ENCODE results near the gene MLLT1.

The MLLT1 gene

DNA sequence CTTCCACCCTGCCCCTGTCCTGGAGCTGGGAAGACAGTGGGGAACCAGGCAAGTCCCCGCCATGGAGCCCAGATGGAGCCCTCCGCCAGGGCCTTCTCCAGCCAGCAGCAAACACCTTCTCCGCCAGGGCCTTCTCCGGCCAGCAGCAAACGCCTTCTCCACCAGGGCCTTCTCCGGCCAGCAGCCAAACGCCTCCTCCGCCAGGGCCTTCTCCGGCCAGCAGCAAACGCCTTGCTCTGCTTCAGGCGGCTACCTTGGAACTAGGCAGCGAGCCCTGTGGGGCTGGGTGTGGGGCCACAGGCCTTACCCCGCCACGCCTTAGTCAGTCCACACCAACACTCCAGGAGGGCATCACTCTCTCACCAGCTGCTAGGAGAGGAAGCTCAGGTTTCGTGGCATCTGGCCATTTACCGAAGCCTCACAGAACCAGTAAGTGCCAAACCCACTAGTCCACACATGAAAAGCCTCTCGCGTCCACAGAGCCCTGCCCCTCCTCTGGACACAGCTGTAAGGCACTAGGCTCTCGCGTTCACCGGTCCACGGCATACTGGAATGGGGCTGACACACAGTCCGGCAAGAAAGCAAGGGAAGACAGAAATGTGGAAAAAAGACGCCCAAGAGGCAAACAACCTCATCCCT lies 41.0 kb downstream of the MLLT1 start:
- Histone ChIP-seq H2AFZ (ENCODE audit: low read depth, low read length, severe bottlenecking) (no peak overlapping the region), H3K9ac (ENCODE audit: low read length) (no peak overlapping the region), H3K9me3 (ENCODE audit: insufficient read depth, low read length) (no peaks in the 10 kb centered on the region), H3F3A (ENCODE audit: insufficient read depth) (no peaks in the 10 kb centered on the region), H3K79me2 (ENCODE audit: insufficient read depth, low read length) (peaks cover 94% of the 10 kb centered on the region), H3K36me3 (ENCODE audit: low read length) (no peaks in the 10 kb centered on the region), H3K27ac (ENCODE audit: low read depth, low read length) (no peak overlapping the region), H4K20me1 (ENCODE audit: low read depth, low read length) (no peaks in the 10 kb centered on the region; the same call in 1 of the 2 replicates), H3K4me3 (ENCODE audit: insufficient read depth, low read length, poor library complexity, severe bottlenecking) (no peak overlapping the region), H3K9me2 (replicated peaks; ENCODE audit: insufficient read depth, low read length) (no peaks in the 10 kb centered on the region), H3K4me2 (ENCODE audit: low read depth, low read length, poor library complexity, severe bottlenecking) (no peak overlapping the region), H3K27me3 (ENCODE audit: low read length) (no peaks in the 10 kb centered on the region)
- no peak for TF ChIP-seq EZH2phosphoT487 (conservative IDR thresholded peaks at IDR 0.05; ENCODE audit: low read length)
- TF ChIP-seq, protein P1, sequence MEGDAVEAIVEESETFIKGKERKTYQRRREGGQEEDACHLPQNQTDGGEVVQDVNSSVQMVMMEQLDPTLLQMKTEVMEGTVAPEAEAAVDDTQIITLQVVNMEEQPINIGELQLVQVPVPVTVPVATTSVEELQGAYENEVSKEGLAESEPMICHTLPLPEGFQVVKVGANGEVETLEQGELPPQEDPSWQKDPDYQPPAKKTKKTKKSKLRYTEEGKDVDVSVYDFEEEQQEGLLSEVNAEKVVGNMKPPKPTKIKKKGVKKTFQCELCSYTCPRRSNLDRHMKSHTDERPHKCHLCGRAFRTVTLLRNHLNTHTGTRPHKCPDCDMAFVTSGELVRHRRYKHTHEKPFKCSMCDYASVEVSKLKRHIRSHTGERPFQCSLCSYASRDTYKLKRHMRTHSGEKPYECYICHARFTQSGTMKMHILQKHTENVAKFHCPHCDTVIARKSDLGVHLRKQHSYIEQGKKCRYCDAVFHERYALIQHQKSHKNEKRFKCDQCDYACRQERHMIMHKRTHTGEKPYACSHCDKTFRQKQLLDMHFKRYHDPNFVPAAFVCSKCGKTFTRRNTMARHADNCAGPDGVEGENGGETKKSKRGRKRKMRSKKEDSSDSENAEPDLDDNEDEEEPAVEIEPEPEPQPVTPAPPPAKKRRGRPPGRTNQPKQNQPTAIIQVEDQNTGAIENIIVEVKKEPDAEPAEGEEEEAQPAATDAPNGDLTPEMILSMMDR (IDR thresholded peaks at IDR 0.05; ENCODE audit: insufficient read depth, low read length, poor library complexity, severe bottlenecking) = no peak

DNA sequence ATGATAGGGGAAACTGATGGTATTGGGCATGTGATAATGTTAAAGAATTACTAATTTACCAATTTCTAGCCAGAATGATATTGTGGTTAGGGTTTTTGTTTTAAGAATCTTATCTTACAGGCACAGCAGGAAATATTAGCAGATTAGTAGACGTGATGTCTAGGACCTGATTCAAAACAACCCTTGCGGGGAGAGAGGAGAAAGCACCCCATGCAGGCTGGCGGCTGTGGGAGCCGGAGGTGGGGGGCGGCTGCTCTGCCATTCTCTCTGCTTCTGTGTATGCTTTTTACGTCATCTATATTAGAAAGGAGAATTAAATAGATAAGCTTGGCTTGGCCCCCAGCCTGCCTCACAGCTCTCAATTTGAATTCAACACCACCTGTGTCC lies 41.5 kb downstream of the MLLT1 start:
- Histone ChIP-seq H3K9me3 (ENCODE audit: insufficient read depth, low read length) (no peaks in the 10 kb centered on the region), H3F3A (ENCODE audit: insufficient read depth) (no peaks in the 10 kb centered on the region), H3K9ac (ENCODE audit: low read length) (no peak overlapping the region), H3K4me3 (ENCODE audit: insufficient read depth, low read length, poor library complexity, severe bottlenecking) (no peak overlapping the region), H3K27me3 (ENCODE audit: low read length) (no peaks in the 10 kb centered on the region), H3K36me3 (ENCODE audit: low read length) (no peaks in the 10 kb centered on the region), H3K27ac (ENCODE audit: low read depth, low read length) (no peak overlapping the region), H2AFZ (ENCODE audit: low read depth, low read length, severe bottlenecking) (no peak overlapping the region), H3K79me2 (ENCODE audit: insufficient read depth, low read length) (peaks cover 89% of the 10 kb centered on the region), H3K4me2 (ENCODE audit: low read depth, low read length, poor library complexity, severe bottlenecking) (no peak overlapping the region), H3K9me2 (replicated peaks; ENCODE audit: insufficient read depth, low read length) (no peaks in the 10 kb centered on the region), H4K20me1 (ENCODE audit: low read depth, low read length) (no peaks in the 10 kb centered on the region; the same call in 1 of the 2 replicates)
- TF ChIP-seq, protein P1 (IDR thresholded peaks at IDR 0.05; ENCODE audit: insufficient read depth, low read length, poor library complexity, severe bottlenecking) = no peak
- no peak for TF ChIP-seq EZH2phosphoT487 (conservative IDR thresholded peaks at IDR 0.05; ENCODE audit: low read length)

DNA sequence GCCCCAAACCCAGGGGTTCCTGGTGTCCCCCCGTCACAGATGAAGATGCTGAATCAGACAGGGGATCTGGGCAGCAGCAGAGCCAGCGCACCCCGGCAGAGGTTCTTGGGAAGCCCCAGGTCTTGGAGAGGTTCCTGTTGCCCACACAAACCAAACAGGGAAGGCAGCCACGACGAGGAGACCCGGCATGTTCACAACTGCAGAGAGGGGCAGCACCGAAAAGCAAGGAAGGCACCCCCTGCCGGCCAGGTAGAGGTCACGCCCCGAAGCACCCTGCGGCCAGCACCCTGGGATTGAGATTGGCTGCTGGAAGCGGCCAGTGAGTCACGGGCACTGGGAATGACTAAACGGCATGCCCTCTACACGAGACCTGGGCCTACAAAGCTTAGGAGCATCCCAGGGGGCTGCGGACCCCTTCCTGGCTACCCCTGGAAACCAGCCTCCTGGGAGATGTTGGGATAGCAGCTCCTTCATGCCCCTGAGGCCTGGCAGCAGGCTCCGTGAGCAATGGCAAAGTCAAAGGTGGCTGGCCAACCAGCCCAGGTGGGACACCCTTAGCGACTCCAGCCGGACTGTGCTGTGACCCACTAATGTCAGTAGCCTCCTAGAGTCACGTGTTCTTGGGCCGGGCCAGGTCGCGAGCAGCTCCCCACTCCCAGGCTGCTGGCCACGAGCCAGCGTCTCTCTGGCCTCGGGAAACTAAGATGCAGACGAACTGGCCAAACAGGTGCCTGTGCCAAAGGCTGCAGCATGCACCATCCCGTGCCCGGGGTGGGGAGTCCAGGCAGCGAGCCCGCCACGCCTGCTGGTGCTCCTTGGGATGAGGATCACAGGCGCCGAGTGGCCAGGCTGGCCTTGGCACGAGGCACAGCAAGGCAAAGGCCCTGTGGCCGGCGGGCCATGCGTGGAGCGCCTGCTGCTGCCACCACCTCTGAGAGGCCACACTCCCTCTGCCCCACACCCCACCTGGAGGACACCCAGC lies 43.2 kb downstream of the MLLT1 start:
- H3K79me2 ChIP-seq (ENCODE audit: insufficient read depth, low read length) = peaks cover 85% of the 10 kb centered on the region
- no peak overlapping the region for H3K27ac ChIP-seq (ENCODE audit: low read depth, low read length)
- H3K9ac ChIP-seq (ENCODE audit: low read length) = no peak overlapping the region
- no peaks in the 10 kb centered on the region for H3K9me2 ChIP-seq (replicated peaks; ENCODE audit: insufficient read depth, low read length)
- H3K4me3 ChIP-seq (ENCODE audit: insufficient read depth, low read length, poor library complexity, severe bottlenecking) = no peak overlapping the region
- H3K36me3 ChIP-seq (ENCODE audit: low read length) = no peaks in the 10 kb centered on the region
- no peaks in the 10 kb centered on the region for H3K27me3 ChIP-seq (ENCODE audit: low read length)
- no peaks in the 10 kb centered on the region for H3K9me3 ChIP-seq (ENCODE audit: insufficient read depth, low read length)
- H2AFZ ChIP-seq (ENCODE audit: low read depth, low read length, severe bottlenecking) = no peak overlapping the region
- TF ChIP-seq, protein P1 (IDR thresholded peaks at IDR 0.05; ENCODE audit: insufficient read depth, low read length, poor library complexity, severe bottlenecking) = no peak
- no peak for TF ChIP-seq EZH2phosphoT487 (conservative IDR thresholded peaks at IDR 0.05; ENCODE audit: low read length)
- H4K20me1 ChIP-seq (ENCODE audit: low read depth, low read length) = no peaks in the 10 kb centered on the region; the same call in 1 of the 2 replicates
- no peak overlapping the region for H3K4me2 ChIP-seq (ENCODE audit: low read depth, low read length, poor library complexity, severe bottlenecking)
- H3F3A ChIP-seq (ENCODE audit: insufficient read depth) = no peaks in the 10 kb centered on the region
